ENCODE data around the gene ATG13. TPM values are rescaled to one million over a fixed set of nuclear protein-coding genes. Genes with fewer than 3 reads are reported as not detected.

The ATG13 gene
- polyA plus RNA-seq, 1 of the 3 experiments (the other 2 are of a cell fraction): 39.4 TPM

DNA sequence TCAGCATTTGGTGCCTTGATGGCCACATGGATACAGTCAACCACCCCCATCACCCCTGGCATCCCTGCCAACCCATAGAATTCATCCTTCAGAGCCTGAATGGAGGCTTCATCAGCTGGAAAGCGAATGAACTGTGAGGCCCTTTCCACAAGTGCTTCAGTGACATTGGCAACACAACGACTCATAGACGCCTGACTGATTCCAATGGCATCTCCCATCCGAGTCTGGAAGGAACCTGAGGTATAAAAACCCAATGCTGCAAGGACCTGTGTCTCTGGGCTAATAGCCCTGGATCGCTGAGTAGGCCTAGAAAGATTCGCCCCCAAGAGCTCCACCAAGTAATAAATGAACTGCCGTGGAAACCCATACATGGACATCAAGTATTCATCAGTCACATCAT is 1.6 kb upstream of the ATG13 start:
- Histone ChIP-seq H4K20me1 (ENCODE audit: insufficient read depth) (no peaks in the 10 kb centered on the region), H3F3A (replicated peaks; ENCODE audit: insufficient read depth) (no peaks in the 10 kb centered on the region), H3K4me1 (ENCODE audit: control insufficient read depth in 1 of 2, insufficient read depth in 2 of 2, low read depth in 1 of 2, low read length in 1 of 2) (peaks cover 6 to 17% of the 10 kb centered on the region in 2 experiments; a peak in 3 of 4 replicates), H3K9me3 (no peaks in the 10 kb centered on the region), H3K4me2 (peak overlapping the region; percentile 84), H3K79me2 (ENCODE audit: insufficient read depth) (peaks cover 67% of the 10 kb centered on the region), H3K27me3 (ENCODE audit: insufficient read depth) (no peaks in the 10 kb centered on the region), H2AFZ (ENCODE audit: low read depth) (no peak overlapping the region), H3K4me3 (ENCODE audit: low read depth in 2 of 2, low read length in 1 of 2) (peak overlapping the region in 1 of 2 experiments; percentile 100; a peak in 1 of 4 replicates), H3K9me2 (no peaks in the 10 kb centered on the region), H3K9ac (no peak overlapping the region), H3K27ac (ENCODE audit: low read depth in 2 of 2, low read length in 1 of 2) (peak overlapping the region in 1 of 2 experiments; percentile 94; a peak in 1 of 4 replicates), H3K36me3 (replicated peaks in 1 of 2; ENCODE audit: control insufficient read depth in 1 of 2, insufficient read depth in 2 of 2, low read length in 1 of 2) (peaks cover 0 to 4% of the 10 kb centered on the region in 2 experiments)
- WGBS (ENCODE audit: low lambda C conversion rate): 79% methylated on average over 5 of the region's 7 CpGs
- TF ChIP-seq FOSL2 (IDR thresholded peaks at IDR 0.05; ENCODE audit: borderline replicate concordance, low read depth): peak; percentile 17; the same call in 1 of the 2 replicates
- TF ChIP-seq EZH2phosphoT487 (IDR thresholded peaks at IDR 0.05; ENCODE audit: borderline replicate concordance, low read depth): no peak
- DNase-seq: no peak
- ChIA-PET CTCF (interaction anchor here (0.6 to 4.0 kb wide), 3 partner anchors 8 to 334 kb away, joined by 3 to 18 read pairs (median 3); no protein-coding TSS in a partner anchor), POLR2A (no interaction called here)

GRCh38 chr11:46616551-46617133 is 711 bp upstream of the ATG13 start:
- H3K9ac ChIP-seq: peak overlapping the region; percentile 98
- peak overlapping the region; percentile 88 for H2AFZ ChIP-seq (ENCODE audit: low read depth)
- no peaks in the 10 kb centered on the region for H4K20me1 ChIP-seq (ENCODE audit: insufficient read depth)
- peak overlapping the region; percentile 93 to 94 for H3K27ac ChIP-seq (ENCODE audit: low read depth in 2 of 2, low read length in 1 of 2)
- H3F3A ChIP-seq (replicated peaks; ENCODE audit: insufficient read depth): no peaks in the 10 kb centered on the region
- 3% methylated on average over 9 of the region's 15 CpGs for WGBS (ENCODE audit: low lambda C conversion rate)
- H3K27me3 ChIP-seq (ENCODE audit: insufficient read depth): no peaks in the 10 kb centered on the region
- no peaks in the 10 kb centered on the region for H3K9me3 ChIP-seq
- ChIA-PET CTCF (interaction anchor here (1.0 to 4.0 kb wide), 9 partner anchors 9 to 228 kb away, joined by 3 to 18 read pairs (median 5); no protein-coding TSS in a partner anchor), POLR2A (no interaction called here)
- H3K4me2 ChIP-seq: peak overlapping the region; percentile 84
- H3K4me3 ChIP-seq (ENCODE audit: low read depth in 2 of 2, low read length in 1 of 2): peak overlapping the region; percentile 88 to 100
- peaks cover 6 to 17% of the 10 kb centered on the region in 2 experiments; a peak in 3 of 4 replicates for H3K4me1 ChIP-seq (ENCODE audit: control insufficient read depth in 1 of 2, insufficient read depth in 2 of 2, low read depth in 1 of 2, low read length in 1 of 2)
- H3K36me3 ChIP-seq (replicated peaks in 1 of 2; ENCODE audit: control insufficient read depth in 1 of 2, insufficient read depth in 2 of 2, low read length in 1 of 2): peaks cover 4 to 11% of the 10 kb centered on the region in 2 experiments
- H3K79me2 ChIP-seq (ENCODE audit: insufficient read depth): peaks cover 70% of the 10 kb centered on the region
- TF ChIP-seq MXI1 (IDR thresholded peaks at IDR 0.05; ENCODE audit: low read depth, low read length) (peak; percentile 60; the same call in 1 of the 2 replicates), FOXJ3 (CRISPR knock-in tag; IDR thresholded peaks at IDR 0.05) (no peak), JUND (IDR thresholded peaks at IDR 0.05) (no peak), POLR2AphosphoS5 (IDR thresholded peaks at IDR 0.05; ENCODE audit: low read depth, low read length) (peak; percentile 84), IRF3 (IDR thresholded peaks at IDR 0.05; ENCODE audit: low read depth, low read length) (no peak), TEAD4 (IDR thresholded peaks at IDR 0.05; ENCODE audit: borderline replicate concordance, insufficient read depth) (no peak), FOXM1 (IDR thresholded peaks at IDR 0.05; ENCODE audit: low read depth) (no peak), SIN3A (IDR thresholded peaks at IDR 0.05; ENCODE audit: borderline replicate concordance, low read depth, low read length) (no peak)
- H3K9me2 ChIP-seq: no peaks in the 10 kb centered on the region
- DNase-seq: no peak

Data from SK-N-SH (cell line).